ENCODE measurements around the gene ILDR2. TPM values are rescaled to one million over a fixed set of nuclear protein-coding genes. Genes with fewer than 3 reads are reported as not detected.
A peak's percentile ranks its signal among the peaks of the same experiment; 100 is the strongest.

ILDR2 gene
- total RNA-seq, 2 experiments from 2014 or later, result 6.8 to 8.4 TPM

DNA sequence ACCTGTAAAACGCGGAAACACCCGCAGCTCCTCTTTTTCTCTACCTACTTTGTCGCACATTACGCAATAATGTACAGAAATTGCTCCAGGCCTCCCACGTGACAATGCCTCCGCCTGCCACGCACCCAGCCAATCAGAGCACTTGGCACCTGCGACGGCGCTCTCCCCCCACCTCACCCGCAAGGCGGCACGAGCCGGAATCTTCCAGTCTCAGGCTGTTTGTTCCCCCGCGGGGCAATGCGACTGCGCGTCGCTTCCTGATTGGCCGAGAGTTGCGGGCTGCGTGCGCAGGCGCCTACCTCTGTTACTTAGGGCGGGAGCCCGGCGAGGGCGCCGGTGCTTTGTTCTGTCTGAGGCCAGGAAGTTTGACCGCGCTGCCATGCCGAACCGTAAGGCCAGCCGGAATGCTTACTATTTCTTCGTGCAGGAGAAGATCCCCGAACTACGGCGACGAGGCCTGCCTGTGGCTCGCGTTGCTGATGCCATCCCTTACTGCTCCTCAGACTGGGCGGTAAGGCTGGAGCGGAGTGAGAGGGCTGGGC is 13.7 kb upstream of the ILDR2 start, which contains the start of gene MAEL:
Gene MAEL, plus strand, starts transcription at position 307 of the 542 bp plus-strand sequence. Its CDS starts 73 bp downstream, at position 380.
- CTCF ChIA-PET, result no interaction called here
- POLR2A ChIA-PET, result no interaction called here
- H3K27me3 Mint-ChIP-seq, result peaks cover 36% of the 10 kb centered on the region

DNA sequence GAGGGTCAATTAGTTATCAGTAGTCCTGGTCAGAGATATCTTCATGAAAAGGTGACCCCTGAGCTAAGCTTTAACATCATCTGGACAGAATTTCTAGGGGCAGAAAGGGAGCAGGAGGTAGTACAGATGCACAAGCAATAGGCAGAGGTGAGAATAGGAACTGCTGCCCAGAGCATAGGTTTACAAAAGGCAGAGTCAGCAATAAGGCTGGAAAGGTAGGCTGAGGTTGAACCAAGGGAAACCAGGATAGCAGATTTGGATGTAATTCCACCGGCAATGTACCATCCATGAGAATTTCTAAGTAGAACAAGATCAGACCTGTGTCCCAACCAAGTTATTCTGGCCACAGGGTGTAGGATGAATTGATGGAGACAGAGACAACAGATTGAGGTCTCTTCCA is 6.2 kb upstream of the ILDR2 start:
- Mint-ChIP-seq H3K9me3 (no peaks in the 10 kb centered on the region), H3K36me3 (ENCODE audit: low read depth) (no peaks in the 10 kb centered on the region), H3K4me3 (no peak overlapping the region), H3K4me1 (no peaks in the 10 kb centered on the region), H3K27ac (no peak overlapping the region), H3K27me3 (peaks cover 31% of the 10 kb centered on the region)
- ChIA-PET POLR2A (no interaction called here), CTCF (interaction anchor here (0.9 kb wide), 1 partner anchor 71 kb away, joined by 3 read pairs; no protein-coding TSS in a partner anchor)
- DNase-seq, result no peak

More for the DNA sequence above, 13.7 kb upstream of the ILDR2 start, which contains the start of gene MAEL:
- Mint-ChIP-seq H3K4me3 (no peak within 1 kb of the TSS), H3K36me3 (ENCODE audit: low read depth) (no peaks in the 10 kb centered on the region), H3K9me3 (no peaks in the 10 kb centered on the region), H3K4me1 (no peaks in the 10 kb centered on the region), H3K27ac (no peak within 1 kb of the TSS)
- no peak for DNase-seq

DNA sequence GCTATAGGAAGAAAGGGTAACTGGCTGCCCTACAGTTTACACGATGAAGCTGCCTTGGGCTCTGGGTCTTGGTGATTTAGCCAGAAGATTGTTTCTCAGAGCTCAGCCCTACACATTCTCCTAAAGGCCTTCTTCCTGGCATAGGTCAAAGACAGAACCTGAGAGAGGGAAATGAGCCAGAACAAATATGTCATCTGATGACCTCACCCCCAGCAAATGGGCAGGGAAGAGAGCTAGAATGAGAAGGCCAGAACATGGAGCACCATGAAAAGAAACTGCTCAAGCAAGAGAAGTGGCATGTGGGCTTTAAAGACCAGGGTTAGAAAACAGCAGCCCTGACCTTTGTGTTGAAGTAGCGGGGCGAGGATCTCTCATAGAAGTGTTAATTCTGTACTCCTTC is 5.5 kb upstream of the ILDR2 start:
- Mint-ChIP-seq H3K36me3 (ENCODE audit: low read depth) (no peaks in the 10 kb centered on the region), H3K4me3 (no peak overlapping the region), H3K27me3 (peaks cover 30% of the 10 kb centered on the region), H3K27ac (no peak overlapping the region), H3K4me1 (peaks cover 8% of the 10 kb centered on the region), H3K9me3 (no peaks in the 10 kb centered on the region)
- ChIA-PET CTCF (interaction anchor here (0.9 to 1.3 kb wide), 2 partner anchors 37 to 70 kb away, joined by 3 read pairs; no protein-coding TSS in a partner anchor), POLR2A (no interaction called here)
- DNase-seq, result no peak

DNA sequence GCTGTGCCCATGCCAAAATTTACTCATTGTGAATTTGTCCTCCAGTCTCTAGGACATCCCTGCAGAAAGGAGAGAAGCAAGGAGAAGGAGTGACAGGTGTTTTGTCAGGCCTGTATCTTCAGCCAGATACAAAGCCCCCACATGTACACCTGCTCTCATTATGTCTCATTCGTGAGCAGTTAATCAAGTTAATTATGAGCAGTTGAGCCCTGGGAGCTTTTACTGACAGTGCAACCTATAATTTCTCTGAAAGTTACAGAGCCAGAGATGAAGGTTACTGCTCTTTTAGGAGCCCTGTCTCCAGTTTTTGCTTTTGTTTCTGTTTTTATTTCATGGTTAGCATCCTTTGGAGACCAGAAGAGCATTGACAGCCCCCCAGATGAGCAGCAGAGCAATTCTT is 5.0 kb upstream of the ILDR2 start:
- POLR2A ChIA-PET, result no interaction called here
- H3K36me3 Mint-ChIP-seq (ENCODE audit: low read depth), result no peaks in the 10 kb centered on the region

DNA sequence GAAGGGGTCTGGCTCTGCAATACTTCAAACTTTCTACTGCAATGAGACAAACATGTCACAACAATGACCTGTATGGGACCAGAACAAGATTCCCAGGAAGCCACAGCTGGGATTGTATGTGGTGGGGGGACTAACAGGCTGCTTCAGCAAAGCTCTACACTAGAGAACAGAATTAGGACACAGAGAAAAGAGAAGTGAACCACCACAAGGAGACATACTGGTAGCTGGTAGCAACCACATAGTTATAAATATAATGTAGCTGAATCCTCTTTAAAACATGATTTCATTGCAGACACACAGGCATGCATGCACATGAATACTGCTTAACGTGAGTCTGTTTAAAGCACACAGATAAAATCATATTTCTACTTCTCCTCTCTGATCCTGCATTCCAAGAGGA is 3.5 kb upstream of the ILDR2 start:
- Mint-ChIP-seq H3K4me3 (no peak overlapping the region), H3K4me1 (peaks cover 20% of the 10 kb centered on the region), H3K36me3 (ENCODE audit: low read depth) (no peaks in the 10 kb centered on the region), H3K27me3 (peaks cover 29% of the 10 kb centered on the region), H3K9me3 (no peaks in the 10 kb centered on the region), H3K27ac (no peak overlapping the region)
- ChIA-PET POLR2A (no interaction called here), CTCF (interaction anchor here (1.0 to 1.1 kb wide), 2 partner anchors 13 to 83 kb away, joined by 3 read pairs; no protein-coding TSS in a partner anchor)
- no peak for DNase-seq

More for the DNA sequence above, 5.0 kb upstream of the ILDR2 start:
- Mint-ChIP-seq H3K9me3 (no peaks in the 10 kb centered on the region), H3K4me1 (peaks cover 8% of the 10 kb centered on the region), H3K4me3 (no peak overlapping the region), H3K27me3 (peaks cover 27% of the 10 kb centered on the region), H3K27ac (no peak overlapping the region)
- CTCF ChIA-PET, result interaction anchor here (0.9 to 1.3 kb wide), 2 partner anchors 36 to 69 kb away, joined by 3 read pairs; no protein-coding TSS in a partner anchor
- DNase-seq, result no peak

DNA sequence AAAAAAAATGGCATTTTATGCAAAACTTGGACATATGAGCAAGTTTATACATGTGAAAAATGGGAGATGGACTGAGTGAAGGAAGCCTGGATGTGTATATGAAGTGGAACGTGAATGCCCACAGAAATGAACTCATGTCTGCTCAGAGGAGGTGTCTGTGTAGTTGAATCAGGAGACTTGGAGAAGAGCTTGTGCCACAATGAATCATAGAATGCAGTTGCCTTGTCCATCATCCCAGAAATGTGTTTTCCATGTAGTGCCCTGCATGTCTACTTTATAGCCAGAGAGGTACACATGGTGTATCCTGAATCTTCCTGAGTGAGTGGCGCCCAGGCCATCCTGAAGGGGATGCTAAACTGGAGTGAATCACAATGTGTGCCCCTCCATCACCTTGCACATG is 2.6 kb upstream of the ILDR2 start:
- no peak overlapping the region for H3K4me3 Mint-ChIP-seq
- H3K27ac Mint-ChIP-seq, result no peak overlapping the region
- peaks cover 29% of the 10 kb centered on the region for H3K27me3 Mint-ChIP-seq
- ChIA-PET CTCF (interaction anchor here (1.0 to 1.9 kb wide), 4 partner anchors 10 to 84 kb away, joined by 3 to 9 read pairs (median 4); no protein-coding TSS in a partner anchor), POLR2A (no interaction called here)
- H3K36me3 Mint-ChIP-seq (ENCODE audit: low read depth), result no peaks in the 10 kb centered on the region
- DNase-seq, result no peak
- H3K4me1 Mint-ChIP-seq, result peaks cover 25% of the 10 kb centered on the region
- H3K9me3 Mint-ChIP-seq, result no peaks in the 10 kb centered on the region

DNA sequence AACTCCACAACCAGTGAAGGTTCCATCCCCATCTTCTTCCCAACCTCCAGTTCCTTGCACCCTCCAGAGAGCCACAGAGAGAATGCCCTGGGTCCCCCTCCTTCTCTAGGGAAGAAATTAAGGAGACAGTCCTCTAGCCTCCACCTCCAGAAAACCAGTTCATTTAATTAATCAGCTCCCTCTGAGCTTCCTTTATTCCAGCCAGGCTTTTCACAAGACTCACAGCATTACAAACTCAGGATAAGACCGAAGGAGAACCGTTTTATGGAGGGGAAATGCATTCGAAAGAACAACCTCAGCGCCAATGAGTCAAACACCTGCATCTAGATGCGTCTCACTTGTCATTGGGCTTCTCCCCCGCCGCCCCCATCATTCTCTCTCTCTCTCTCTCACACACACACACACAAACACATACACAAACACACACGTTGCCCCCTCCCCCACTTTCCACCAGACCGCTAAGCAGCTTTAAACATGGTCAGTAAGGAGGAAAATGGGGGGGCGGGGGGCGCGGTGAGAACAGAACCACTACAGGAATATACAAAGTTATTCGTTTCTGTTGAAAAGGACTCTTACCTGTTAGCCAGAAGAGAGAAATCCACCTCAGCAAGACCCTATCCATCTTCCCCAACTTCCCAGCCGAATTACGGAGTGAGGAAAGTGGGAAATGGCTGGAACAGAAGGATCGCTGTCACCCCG is 544 bp downstream of the ILDR2 start:
- DNase-seq, result peak; percentile 29
- H3K4me1 Mint-ChIP-seq, result peaks cover 52% of the 10 kb centered on the region
- H3K36me3 Mint-ChIP-seq (ENCODE audit: low read depth), result peaks cover 4% of the 10 kb centered on the region
- no peaks in the 10 kb centered on the region for H3K9me3 Mint-ChIP-seq
- CTCF ChIA-PET, result interaction anchor here (0.6 to 1.7 kb wide), 4 partner anchors 8 to 69 kb away, joined by 3 to 5 read pairs (median 4); no protein-coding TSS in a partner anchor
- H3K4me3 Mint-ChIP-seq, result peak overlapping the region; percentile 83
- H3K27ac Mint-ChIP-seq, result peak overlapping the region; percentile 83
- POLR2A ChIA-PET, result no interaction called here
- peaks cover 35% of the 10 kb centered on the region for H3K27me3 Mint-ChIP-seq

DNA sequence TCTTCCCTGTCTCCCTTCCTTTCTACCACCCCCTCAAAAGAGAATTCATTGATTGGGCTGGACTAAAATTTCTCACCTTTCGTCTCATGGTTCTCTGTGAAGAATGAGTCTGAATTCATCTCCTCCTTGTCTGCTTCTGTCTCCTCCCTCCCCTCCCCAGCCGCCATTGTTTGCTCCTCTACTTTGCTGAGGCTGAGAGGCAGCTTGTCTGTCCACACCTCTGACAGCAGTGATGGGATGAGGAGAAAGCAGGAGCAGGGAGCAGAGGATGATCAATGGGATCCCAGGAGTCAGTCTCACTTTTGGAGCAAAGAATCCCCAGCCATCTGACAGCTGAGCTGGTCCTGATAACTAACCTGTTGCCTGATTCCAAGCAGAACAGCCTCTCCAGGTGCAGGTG is 2.5 kb downstream of the ILDR2 start:
- H3K9me3 Mint-ChIP-seq, result no peaks in the 10 kb centered on the region
- POLR2A ChIA-PET, result no interaction called here

DNA sequence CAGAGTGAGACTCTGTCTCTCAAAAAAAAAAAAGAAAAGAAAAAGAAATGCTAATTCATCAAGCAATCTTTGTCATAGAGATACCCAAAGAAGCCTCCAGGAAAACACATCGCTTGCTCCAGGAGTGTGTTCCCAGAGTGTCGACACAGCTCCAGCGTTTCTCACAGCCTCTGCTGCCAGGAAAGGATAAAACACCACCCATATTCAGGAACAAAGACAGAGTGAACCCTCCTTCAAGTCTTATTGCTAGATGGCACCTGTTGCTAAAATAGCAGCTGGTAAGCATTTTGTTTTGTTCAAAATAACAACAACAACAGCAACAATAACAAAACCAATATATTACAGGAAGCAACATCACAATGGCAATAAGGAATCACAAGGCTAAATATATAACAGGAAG is 3.1 kb downstream of the ILDR2 start:
- POLR2A ChIA-PET, result interaction anchor here (0.6 kb wide), 1 partner anchor 96 kb away, joined by 3 read pairs; the partner anchor contains the start of gene TADA1
- Mint-ChIP-seq H3K36me3 (ENCODE audit: low read depth) (peaks cover 4% of the 10 kb centered on the region), H3K4me1 (peaks cover 59% of the 10 kb centered on the region), H3K27ac (no peak overlapping the region), H3K4me3 (no peak overlapping the region), H3K9me3 (no peaks in the 10 kb centered on the region), H3K27me3 (peaks cover 26% of the 10 kb centered on the region)
- CTCF ChIA-PET, result interaction anchor here (1.4 kb wide), 1 partner anchor 21 kb away, joined by 3 read pairs; no protein-coding TSS in a partner anchor
- DNase-seq, result no peak

More for the DNA sequence above, 2.5 kb downstream of the ILDR2 start:
- Mint-ChIP-seq H3K27me3 (peaks cover 29% of the 10 kb centered on the region), H3K36me3 (ENCODE audit: low read depth) (peaks cover 4% of the 10 kb centered on the region), H3K4me1 (peaks cover 59% of the 10 kb centered on the region), H3K27ac (no peak overlapping the region), H3K4me3 (no peak overlapping the region)
- DNase-seq, result no peak
- CTCF ChIA-PET, result interaction anchor here (1.4 kb wide), 1 partner anchor 21 kb away, joined by 3 read pairs; no protein-coding TSS in a partner anchor

DNA sequence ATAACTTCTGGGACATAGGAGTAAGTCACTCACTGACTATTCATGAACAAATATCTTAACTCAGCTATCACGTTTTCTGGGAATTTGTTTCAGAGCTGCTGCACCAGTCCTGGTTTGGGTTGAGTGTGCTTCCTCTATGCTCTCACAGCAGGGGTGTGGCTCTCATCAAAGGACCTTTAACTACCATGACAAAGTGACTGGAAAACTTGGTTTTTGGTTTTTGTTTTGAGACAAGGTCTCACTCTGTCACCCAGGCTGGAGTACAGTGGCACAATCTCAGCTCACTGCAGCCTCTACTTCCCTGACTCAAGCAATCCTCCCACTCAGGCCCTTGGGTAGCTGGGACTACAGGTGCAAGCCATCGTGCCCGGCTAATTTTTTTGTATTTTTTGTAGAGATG is 4.1 kb downstream of the ILDR2 start:
- ChIA-PET POLR2A (interaction anchor here (0.6 kb wide), 1 partner anchor 95 kb away, joined by 3 read pairs; the partner anchor contains the start of gene TADA1), CTCF (no interaction called here)
- DNase-seq, result no peak
- H3K9me3 Mint-ChIP-seq, result no peaks in the 10 kb centered on the region
- no peak overlapping the region for H3K27ac Mint-ChIP-seq
- H3K36me3 Mint-ChIP-seq (ENCODE audit: low read depth), result peaks cover 4% of the 10 kb centered on the region
- peaks cover 21% of the 10 kb centered on the region for H3K27me3 Mint-ChIP-seq
- peaks cover 56% of the 10 kb centered on the region for H3K4me1 Mint-ChIP-seq
- no peak overlapping the region for H3K4me3 Mint-ChIP-seq

DNA sequence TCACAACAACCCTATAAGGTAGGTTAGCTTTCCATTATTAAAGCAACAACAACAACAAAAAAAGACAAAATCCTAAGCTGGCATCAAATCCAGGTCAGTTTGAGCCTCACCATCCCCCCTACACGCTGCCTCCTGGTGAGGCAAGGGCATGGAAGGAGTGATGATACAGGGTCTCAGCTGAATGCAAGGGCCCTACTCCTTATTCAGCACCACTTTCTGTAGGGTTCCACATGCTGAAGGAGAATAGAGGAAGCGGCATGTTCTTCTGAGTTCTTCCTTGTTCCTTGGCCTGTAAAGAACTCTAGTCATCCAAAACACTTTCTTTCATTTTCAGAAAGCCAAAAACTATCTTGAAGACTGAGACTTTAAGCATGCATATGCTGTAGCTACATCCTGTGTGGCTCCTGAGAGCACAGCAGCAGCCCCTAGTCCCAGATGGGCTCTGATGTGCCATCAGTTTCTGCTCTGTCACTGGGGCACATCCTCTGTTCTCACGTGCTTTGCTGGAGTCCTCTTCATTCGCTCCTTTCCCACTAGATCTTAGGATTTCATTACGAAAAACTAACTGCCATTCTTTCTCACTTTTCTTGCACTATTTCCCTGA is 6.2 kb downstream of the ILDR2 start:
- peak; percentile 44 for DNase-seq
- H3K9me3 Mint-ChIP-seq, result no peaks in the 10 kb centered on the region
- ChIA-PET POLR2A (no interaction called here), CTCF (interaction anchor here (1.0 to 2.1 kb wide), 2 partner anchors 59 to 88 kb away, joined by 3 to 8 read pairs; no protein-coding TSS in a partner anchor)
- H3K27ac Mint-ChIP-seq, result peak overlapping the region; percentile 16
- H3K4me1 Mint-ChIP-seq, result peaks cover 43% of the 10 kb centered on the region
- H3K27me3 Mint-ChIP-seq, result peaks cover 14% of the 10 kb centered on the region
- H3K36me3 Mint-ChIP-seq (ENCODE audit: low read depth), result peaks cover 4% of the 10 kb centered on the region
- no peak overlapping the region for H3K4me3 Mint-ChIP-seq

DNA sequence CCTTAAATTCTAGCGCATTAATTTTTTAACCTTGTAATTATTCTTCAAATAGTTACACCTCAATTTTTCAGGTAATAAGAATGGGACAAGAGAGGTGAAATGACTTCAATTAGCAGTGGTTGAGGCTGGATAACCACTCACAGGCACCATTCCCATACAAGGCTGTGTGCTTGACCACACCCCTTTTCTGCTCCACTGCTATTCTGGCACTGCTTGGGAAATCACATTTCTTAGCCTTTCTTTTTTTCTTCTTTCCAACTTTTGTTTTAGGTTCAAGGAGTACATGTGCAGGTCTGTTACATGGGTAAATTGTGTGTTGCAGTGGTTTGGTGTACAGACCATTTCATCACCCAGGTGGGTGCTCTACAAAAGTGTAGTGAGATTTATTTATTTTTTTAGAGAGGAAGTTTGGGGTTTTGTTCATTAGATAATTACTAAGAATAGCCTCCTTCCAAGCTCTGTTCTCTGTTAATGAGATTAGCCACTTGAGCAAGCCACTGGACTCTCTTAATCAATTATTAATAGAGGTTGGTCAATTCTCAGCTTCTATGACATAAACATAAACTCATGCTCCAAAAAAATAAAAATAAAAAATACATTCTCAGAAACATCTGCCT is 14.4 kb downstream of the ILDR2 start:
- ChIA-PET CTCF (no interaction called here), POLR2A (no interaction called here)
- no peak overlapping the region for H3K27ac Mint-ChIP-seq
- no peaks in the 10 kb centered on the region for H3K36me3 Mint-ChIP-seq (ENCODE audit: low read depth)
- peaks cover 13% of the 10 kb centered on the region for H3K27me3 Mint-ChIP-seq
- peaks cover 1% of the 10 kb centered on the region for H3K4me1 Mint-ChIP-seq
- no peak overlapping the region for H3K4me3 Mint-ChIP-seq
- H3K9me3 Mint-ChIP-seq, result no peaks in the 10 kb centered on the region
- DNase-seq, result no peak
